Panc1 (cell line): ENCODE data around the gene KRTAP1-1. TPM values are rescaled to one million over a fixed set of nuclear protein-coding genes. Genes with fewer than 3 reads are reported as not detected.

ENCODE experiments used
- ATAC-seq: fragments of 200-7000 bp; cut with Tn5 transposase; 2 replicates; pipeline ENCODE4 v1.9.1; 2020; ENCODE audit warnings: mild to moderate bottlenecking, moderate library complexity
- BruUV-seq: library from RNA; stranded (reverse); fragments of 400-500 nt; replicated peaks from 2 replicates; lab custom pipeline; 2021; lab: Mats Ljungman, UMichigan
- CTCF ChIA-PET: fragments of 300-600 bp; sonication (Branson Sonifier 250); formaldehyde crosslinking; loops from one replicate; lab custom pipeline; 2022; ENCODE audit warnings: antibody characterized with exemption; lab: Charles Lee
- POLR2A ChIA-PET: fragments of 300-600 bp; sonication (Branson Sonifier 250); formaldehyde crosslinking; loops from one replicate; lab custom pipeline; 2022; ENCODE audit warnings: antibody characterized with exemption; lab: Charles Lee
- DNase-seq: peaks from one replicate; pipeline ENCODE4 v3.0.0-alpha.2; 2010; ENCODE audit warnings: low read depth, low spot score
- H3K27ac ChIP-seq: 2 replicates; pipeline ENCODE4 v1.5.1; 2011; ENCODE audit warnings: mild to moderate bottlenecking, low read length, inconsistent platforms
- H3K27me3 ChIP-seq: fragments of 200-500 bp; sonication (Bioruptor generic); 2 replicates; pipeline ENCODE4 v1.6.0; 2014; ENCODE audit warnings: low read length, inconsistent platforms; ENCODE audit not compliant: control insufficient read depth, insufficient read depth
- H3K36me3 ChIP-seq: fragments of 200-500 bp; sonication (Bioruptor generic); 2 replicates; pipeline ENCODE4 v1.5.1; 2014; ENCODE audit warnings: inconsistent platforms, mild to moderate bottlenecking, low read length, moderate library complexity; ENCODE audit not compliant: control insufficient read depth, insufficient read depth
- H3K4me1 ChIP-seq: 2 replicates; pipeline ENCODE4 v1.5.1; 2011; ENCODE audit warnings: inconsistent platforms, mild to moderate bottlenecking, low read length, moderate library complexity; ENCODE audit not compliant: control insufficient read depth, insufficient read depth
- H3K4me3 ChIP-seq, 2 experiments: 2 replicates each; pipeline ENCODE4 v1.5.1; 2011 to 2012; ENCODE audit warnings: low read depth in 2 of 2, low read length in 2 of 2, mild to moderate bottlenecking in 2 of 2, inconsistent platforms in 1 of 2, moderate library complexity in 1 of 2
- H3K9me3 ChIP-seq: fragments of 200-500 bp; sonication (Bioruptor generic); 2 replicates; pipeline ENCODE4 v1.5.1; 2014; ENCODE audit warnings: low read depth, mild to moderate bottlenecking, inconsistent platforms, low read length, moderate library complexity; ENCODE audit not compliant: control insufficient read depth, insufficient read depth
- CTCF ChIP-seq: fragments of 450-650 bp; IDR thresholded peaks from 2 replicates; pipeline ENCODE4 v1.5.1; 2017; ENCODE audit warnings: mild to moderate bottlenecking
- POLR2AphosphoS5 ChIP-seq: IDR thresholded peaks from 2 replicates; pipeline ENCODE4 v1.6.1; 2012; ENCODE audit warnings: mild to moderate bottlenecking, low read depth, low read length, moderate library complexity
- REST ChIP-seq, 2 experiments: IDR thresholded peaks; 2 replicates each; pipeline ENCODE4 v1.6.1; 2011 to 2012; ENCODE audit warnings: low read depth in 2 of 2, control low read depth in 1 of 2, low read length in 1 of 2, mild to moderate bottlenecking in 1 of 2, moderate library complexity in 1 of 2; ENCODE audit not compliant: insufficient read depth in 1 of 2
- SIN3A ChIP-seq: IDR thresholded peaks from 2 replicates; pipeline ENCODE4 v1.6.1; 2012; ENCODE audit warnings: low read depth, mild to moderate bottlenecking, low read length, moderate library complexity, borderline replicate concordance; ENCODE audit not compliant: insufficient read depth
- TCF7L2 ChIP-seq: IDR thresholded peaks from 2 replicates; pipeline ENCODE4 v1.6.1; 2011; ENCODE audit warnings: mild to moderate bottlenecking, low read depth, low read length, inconsistent platforms
- in situ Hi-C: cut with HindIII; loops from 2 replicates; pipeline ENCODE4 v1.10.0; 2016; ENCODE audit warnings: low sequenced_read_pairs, low pct_unique_long_range_greater_than_20kb
- intact Hi-C: fragments of 100-400 bp; cut with micrococcal nuclease; formaldehyde crosslinking; loops from one replicate; pipeline ENCODE4 v1.10.0; 2022; ENCODE audit not compliant: unreplicated experiment
- total RNA-seq: library from RNA; stranded (reverse); gene quantifications from one replicate; pipeline ENCODE4 v1.2.1, GENCODE V29; 2021; ENCODE audit not compliant: unreplicated experiment

KRTAP1-1 gene
- total RNA-seq, 1 experiment from 2014 or later: not detected

- ChIA-PET POLR2A (no interaction called here), CTCF (interaction anchor here (0.7 kb wide), 1 partner anchor 9 kb away, joined by 3 read pairs; no protein-coding TSS in a partner anchor)
- BruUV-seq: no TSS peak
- no peak for ATAC-seq
- Histone ChIP-seq H3K4me1 (no peaks in the 10 kb centered on the region), H3K27me3 (no peaks in the 10 kb centered on the region), H3K9me3 (no peaks in the 10 kb centered on the region), H3K36me3 (no peaks in the 10 kb centered on the region), H3K4me3 (no peak overlapping the region), H3K27ac (no peak overlapping the region)
- intact Hi-C loops (no loop called here), in situ Hi-C loops (no loop called here)
- DNase-seq: no peak
- TF ChIP-seq REST (IDR thresholded peaks at IDR 0.05; ENCODE audit: insufficient read depth in 1 of 2, low read depth in 2 of 2, low read length in 1 of 2) (no peak), CTCF (no peak)
Observed at GRCh38 chr17:41064301-41064700, 23.1 kb upstream of the KRTAP1-1 start.

GRCh38 chr17:41063449-41063848 lies 22.2 kb upstream of the KRTAP1-1 start:
- POLR2A ChIA-PET: no interaction called here
- no TSS peak for BruUV-seq
- no peak for TF ChIP-seq REST (IDR thresholded peaks at IDR 0.05; ENCODE audit: insufficient read depth in 1 of 2, low read depth in 2 of 2, low read length in 1 of 2)
- TF ChIP-seq CTCF: no peak
- TF ChIP-seq TCF7L2: no peak
- no peak for TF ChIP-seq POLR2AphosphoS5
- no peak for TF ChIP-seq SIN3A
- Histone ChIP-seq H3K27ac (no peak overlapping the region), H3K9me3 (no peaks in the 10 kb centered on the region), H3K4me1 (no peaks in the 10 kb centered on the region), H3K36me3 (no peaks in the 10 kb centered on the region), H3K4me3 (no peak overlapping the region), H3K27me3 (no peaks in the 10 kb centered on the region)
- no peak for ATAC-seq
- no peak for DNase-seq
- CTCF ChIA-PET: no interaction called here
- in situ Hi-C loops: no loop called here
- intact Hi-C loops: no loop called here
